HEK293 (cell line): Measurements from ENCODE around the gene CPLX3.

Experiments
- CTCF ChIP-seq: fragments of 450-650 bp; formaldehyde crosslinking; IDR thresholded peaks from 2 replicates; pipeline ENCODE4 v1.5.1; 2016; ENCODE audit warnings: missing biosample characterization, missing genetic modification characterization
- TRIM28 ChIP-seq: IDR thresholded peaks from 2 replicates; pipeline ENCODE4 v1.6.1; 2011; ENCODE audit warnings: low read length, control low read depth, borderline replicate concordance
- ZBTB44 ChIP-seq: fragments of 450-650 bp; IDR thresholded peaks from 2 replicates; pipeline ENCODE4 v1.5.1; 2018; ENCODE audit warnings: missing biosample characterization, mild to moderate bottlenecking, missing genetic modification characterization
- ZNF175 ChIP-seq: fragments of 450-650 bp; formaldehyde crosslinking; IDR thresholded peaks from 2 replicates; pipeline ENCODE4 v1.5.1; 2016; ENCODE audit warnings: missing biosample characterization, missing genetic modification characterization
- ZNF776 ChIP-seq: fragments of 450-650 bp; formaldehyde crosslinking; IDR thresholded peaks from 2 replicates; pipeline ENCODE4 v1.5.0; 2017; ENCODE audit warnings: missing biosample characterization, missing genetic modification characterization, borderline replicate concordance

GRCh38 chr15:74827614-74828013, 1.2 kb downstream of the CPLX3 start:
- TF ChIP-seq ZBTB44 (tag by site-specific recombination) (no peak), CTCF (tag by site-specific recombination) (0 out of 2 replicates have a peak, but pooled peaks have one; percentile 33), TRIM28 (no peak), ZNF776 (tag by site-specific recombination) (no peak), ZNF175 (tag by site-specific recombination) (no peak)
